ENCODE results near the gene KIR2DL1.
"Not testable (repeated sequence)": the region's sequence is repeated elsewhere in the genome, so short reads cannot be mapped to it uniquely, and the experiment has no call there.

The KIR2DL1 gene

DNA sequence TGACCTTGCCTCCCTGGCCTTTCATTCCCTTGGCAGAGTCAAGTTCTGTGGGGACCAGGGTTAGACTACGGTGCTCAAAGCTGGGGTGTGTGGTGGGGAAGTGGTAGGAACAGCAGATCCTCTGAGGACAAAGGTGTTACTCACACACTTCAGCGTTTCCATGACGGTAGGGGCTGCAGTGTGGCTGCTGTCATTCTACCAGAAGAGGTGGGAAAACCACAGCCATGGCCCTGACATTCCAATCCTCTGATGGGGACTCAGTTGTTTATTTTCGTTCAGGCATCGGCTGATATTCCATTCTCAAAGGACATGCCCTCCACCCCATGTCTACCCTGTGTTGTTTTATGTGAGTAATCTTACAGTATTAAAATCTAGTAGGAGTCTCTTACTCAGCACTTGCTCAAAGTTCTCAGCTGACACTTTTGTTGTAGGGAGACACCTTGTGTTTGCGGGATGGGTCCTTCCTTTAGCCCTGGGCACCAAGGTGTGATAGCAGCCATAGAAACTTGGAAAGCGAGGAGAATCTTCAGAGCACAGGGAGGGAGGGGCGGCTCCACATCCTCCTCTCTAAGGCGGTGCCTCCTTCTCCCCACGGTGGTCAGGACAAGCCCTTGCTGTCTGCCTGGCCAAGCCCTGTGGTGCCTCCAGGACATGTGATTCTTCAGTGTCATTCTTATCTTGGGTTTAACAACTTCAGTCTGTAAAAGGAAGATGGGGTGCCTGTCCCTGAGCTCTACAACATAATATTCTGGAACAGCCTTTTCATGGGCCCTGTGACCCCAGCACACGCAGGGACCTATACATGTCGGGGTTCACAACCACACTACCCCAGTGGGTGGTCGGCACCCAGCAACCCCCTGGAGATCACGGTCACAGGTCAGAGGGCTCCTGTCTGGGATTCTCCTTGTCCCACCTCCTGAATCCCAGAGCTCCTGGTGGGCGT lies 1.7 kb downstream of the KIR2DL1 start:
- not testable (repeated sequence) for DNase-seq (ENCODE audit: low spot score)

DNA sequence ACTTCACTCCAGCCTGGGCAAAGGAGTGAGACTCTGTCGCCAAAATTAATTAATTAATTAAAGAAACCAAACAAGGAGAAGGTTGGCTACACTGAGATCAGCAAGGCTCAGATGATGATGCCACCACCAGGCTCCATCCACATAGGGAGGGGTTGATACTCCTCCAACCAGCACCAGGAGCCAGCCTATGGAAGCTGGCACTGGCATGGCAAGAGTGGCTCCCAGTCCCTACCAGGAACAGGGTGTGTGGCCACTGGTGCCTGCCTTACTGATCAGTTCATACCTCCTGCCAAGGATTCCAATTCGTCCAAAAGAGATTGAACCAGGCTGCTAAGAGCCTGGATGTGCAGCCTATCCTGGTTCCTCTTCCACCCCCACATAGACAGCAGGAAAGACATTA lies 3.1 kb downstream of the KIR2DL1 start:
- DNase-seq (ENCODE audit: low spot score) = not testable (repeated sequence)

DNA sequence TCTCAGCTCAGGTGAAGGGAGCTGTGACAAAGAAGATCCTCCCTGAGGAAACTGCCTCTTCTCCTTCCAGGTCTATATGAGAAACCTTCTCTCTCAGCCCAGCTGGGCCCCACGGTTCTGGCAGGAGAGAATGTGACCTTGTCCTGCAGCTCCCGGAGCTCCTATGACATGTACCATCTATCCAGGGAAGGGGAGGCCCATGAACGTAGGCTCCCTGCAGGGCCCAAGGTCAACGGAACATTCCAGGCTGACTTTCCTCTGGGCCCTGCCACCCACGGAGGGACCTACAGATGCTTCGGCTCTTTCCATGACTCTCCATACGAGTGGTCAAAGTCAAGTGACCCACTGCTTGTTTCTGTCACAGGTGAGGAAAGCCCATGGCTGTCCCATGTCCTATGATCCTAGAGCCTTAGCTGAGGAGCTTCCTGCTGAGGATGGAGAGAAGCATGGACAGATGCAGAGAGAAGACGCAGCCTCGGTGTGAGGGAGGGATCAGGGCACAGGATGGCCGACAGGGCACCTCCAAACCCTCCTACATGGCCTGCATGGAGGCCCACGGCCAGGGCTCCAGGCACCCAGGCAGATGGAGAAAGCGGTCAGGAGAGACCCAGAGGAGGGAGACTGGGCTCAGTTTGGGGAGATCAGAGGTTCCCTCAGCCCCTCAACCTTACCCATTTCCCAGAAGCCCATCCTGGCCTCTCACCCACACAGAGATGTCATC lies 5.7 kb downstream of the KIR2DL1 start:
- DNase-seq (ENCODE audit: low spot score) = not testable (repeated sequence)

DNA sequence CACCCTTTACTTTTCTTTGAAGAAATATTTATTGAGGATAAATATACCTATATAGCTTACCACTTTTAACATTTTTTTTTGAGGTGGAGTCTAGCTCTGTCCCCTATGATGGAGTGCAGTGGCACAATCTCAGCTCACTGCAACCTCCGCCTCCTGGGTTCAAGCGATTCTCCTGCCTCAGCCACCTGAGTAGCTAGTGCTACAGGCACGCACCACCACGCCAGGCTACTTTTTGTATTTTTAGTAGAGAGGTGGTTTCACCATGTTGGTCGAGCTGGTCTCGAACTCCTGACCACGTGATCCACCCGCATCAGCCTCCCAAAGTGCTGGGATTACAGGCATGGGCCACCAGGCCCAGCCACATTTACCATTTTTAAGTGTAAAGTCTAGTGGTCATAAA lies 6.2 kb downstream of the KIR2DL1 start:
- not testable (repeated sequence) for DNase-seq (ENCODE audit: low spot score)

DNA sequence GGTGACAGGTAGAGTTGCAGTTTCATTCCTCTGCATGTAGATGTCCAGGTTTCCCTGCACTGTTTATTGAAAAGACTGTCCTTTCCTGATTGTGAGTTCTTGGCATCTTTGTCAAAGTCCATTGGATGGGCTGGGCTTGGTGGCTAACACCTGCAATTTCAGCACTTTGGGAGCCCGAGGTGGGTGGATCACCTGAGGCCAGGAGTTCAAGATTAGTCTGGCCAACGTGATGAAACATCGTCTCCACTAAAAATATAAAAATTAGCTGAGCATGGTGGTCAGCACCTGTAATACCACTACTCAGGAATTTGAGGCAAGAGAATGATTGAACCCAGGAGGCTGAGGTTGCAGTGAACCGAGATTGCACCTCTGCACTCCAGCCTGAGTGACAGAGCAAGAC lies 8.3 kb downstream of the KIR2DL1 start:
- not testable (repeated sequence) for DNase-seq (ENCODE audit: low spot score)

DNA sequence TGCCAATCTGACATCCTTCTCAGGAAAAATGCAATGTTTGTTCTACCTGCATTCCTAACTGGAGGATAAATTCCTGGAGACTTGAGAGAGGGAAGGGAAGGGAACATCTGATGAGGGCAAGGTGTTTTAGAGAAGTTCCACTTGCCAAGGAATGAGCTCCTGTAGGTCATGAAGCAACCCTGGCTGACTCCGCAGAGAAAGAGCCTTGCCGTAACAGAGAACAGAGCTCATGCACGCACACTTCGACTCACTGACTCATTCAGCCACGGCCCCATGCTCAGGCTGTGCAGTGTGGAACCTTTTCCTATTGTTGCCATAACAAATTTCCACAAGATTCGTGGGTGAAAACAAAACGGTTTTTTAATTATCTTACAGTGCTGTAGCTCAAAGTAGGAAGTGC lies 9.3 kb downstream of the KIR2DL1 start:
- DNase-seq (ENCODE audit: low spot score) = not testable (repeated sequence)

DNA sequence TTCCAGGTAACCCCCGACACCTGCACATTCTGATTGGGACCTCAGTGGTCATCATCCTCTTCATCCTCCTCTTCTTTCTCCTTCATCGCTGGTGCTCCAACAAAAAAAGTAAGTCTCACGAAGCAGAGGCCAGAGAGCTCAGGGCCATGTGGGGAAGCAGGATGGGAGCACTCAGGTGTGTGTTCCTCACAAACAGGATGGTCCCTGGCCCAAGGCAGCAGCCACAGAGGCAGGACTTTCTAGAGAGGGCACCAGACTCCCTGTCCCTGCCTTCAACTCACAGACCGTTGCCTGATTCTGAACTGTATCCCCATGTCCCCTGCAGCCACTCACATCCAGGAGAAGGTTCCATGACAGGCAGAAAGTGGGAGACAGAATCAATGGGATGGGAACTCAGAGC lies 13.3 kb downstream of the KIR2DL1 start:
- not testable (repeated sequence) for DNase-seq (ENCODE audit: low spot score)

DNA sequence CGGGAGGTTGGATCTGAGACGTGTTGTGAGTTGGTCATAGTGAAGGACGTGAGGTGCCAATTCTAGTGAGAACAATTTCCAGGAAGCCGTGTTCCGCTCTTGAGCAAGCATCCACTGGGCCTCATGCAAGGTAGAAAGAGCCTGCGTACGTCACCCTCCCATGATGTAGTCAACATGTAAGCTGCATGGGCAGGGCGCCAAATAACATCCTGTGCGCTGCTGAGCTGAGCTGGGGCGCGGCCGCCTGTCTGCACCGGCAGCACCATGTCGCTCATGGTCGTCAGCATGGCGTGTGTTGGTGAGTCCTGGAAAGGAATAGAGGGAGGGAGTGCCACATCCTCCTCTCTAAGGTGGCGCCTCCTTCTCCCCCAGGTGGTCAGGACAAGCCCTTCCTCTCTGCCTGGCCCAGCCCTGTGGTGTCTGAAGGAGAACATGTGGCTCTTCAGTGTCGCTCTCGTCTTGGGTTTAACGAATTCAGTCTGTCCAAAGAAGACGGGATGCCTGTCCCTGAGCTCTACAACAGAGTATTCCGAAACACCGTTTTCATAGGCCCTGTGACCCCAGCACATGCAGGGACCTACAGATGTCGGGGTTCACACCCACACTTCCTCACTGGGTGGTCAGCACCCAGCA lies 16.6 kb downstream of the KIR2DL1 start:
- DNase-seq (ENCODE audit: low spot score) = not testable (repeated sequence)

DNA sequence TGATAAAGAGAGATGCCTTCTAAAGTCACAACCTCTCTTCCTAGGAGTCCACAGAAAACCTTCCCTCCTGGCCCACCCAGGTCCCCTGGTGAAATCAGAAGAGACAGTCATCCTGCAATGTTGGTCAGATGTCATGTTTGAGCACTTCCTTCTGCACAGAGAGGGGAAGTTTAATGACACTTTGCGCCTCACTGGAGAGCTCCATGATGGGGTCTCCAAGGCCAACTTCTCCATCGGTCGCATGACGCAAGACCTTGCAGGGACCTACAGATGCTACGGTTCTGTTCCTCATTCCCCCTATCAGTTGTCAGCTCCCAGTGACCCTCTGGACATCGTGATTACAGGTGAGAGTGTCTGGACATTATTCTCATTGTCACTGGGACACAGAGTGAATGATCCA lies 18.6 kb downstream of the KIR2DL1 start:
- DNase-seq (ENCODE audit: low spot score) = not testable (repeated sequence)

DNA sequence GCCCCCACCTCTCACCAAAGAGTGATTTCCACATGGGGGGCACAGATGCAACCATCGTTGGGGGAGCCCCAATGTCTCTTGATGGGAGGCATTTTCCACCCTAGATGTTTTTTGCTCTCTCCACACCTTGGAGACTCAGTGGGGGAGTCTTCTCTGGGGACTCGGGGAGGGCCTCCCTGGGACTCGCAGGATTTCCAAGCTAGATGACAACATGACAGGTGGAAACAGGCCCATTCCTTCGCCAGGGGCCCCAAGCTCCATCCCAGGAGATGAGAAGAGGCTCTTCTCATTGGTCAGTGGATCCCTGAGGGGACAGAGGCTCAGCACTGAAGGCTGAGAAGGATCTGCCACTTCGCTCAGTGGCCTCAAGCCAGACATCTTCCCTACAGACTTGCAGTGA lies 21.1 kb downstream of the KIR2DL1 start:
- no peak for DNase-seq (ENCODE audit: low spot score)

DNA sequence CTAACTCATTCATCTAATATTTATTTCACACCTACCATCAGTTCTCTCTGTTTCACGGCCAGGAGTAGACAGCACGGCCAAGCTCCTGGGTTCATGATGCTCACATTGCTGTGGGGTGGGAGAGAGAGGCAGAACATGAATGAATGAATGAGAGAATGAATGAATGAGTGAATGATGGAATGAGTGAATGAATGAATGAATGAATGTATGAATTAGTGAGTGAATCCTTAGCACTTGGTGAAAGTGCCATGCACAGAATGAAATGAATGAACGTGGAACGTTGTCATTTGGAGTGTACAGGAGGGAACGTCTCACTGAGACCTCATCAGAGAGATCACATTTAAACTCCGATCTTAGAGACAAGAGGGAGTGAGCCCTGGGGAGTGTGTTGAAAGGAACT lies 21.9 kb downstream of the KIR2DL1 start:
- no peak for DNase-seq (ENCODE audit: low spot score)

DNA sequence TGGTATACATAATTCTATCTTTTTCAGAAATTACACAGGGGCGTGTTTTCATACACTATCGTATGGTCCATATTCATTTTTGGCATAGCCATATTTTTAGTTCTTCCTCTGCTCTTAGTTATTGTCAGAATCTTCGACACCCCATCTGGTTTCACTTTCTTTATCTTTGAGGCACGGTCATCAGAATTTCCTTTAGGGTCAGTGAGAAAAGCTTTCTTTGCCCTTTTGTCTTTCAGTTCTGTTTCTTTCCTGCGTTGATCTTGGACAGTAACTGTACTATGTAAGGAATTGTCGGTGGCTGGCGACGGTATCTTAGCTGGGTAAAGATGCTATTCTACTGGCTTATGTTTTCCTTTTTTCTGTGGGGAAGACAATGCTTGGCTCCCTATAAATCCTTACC lies 23.2 kb downstream of the KIR2DL1 start:
- no peak for DNase-seq (ENCODE audit: low spot score)

DNA sequence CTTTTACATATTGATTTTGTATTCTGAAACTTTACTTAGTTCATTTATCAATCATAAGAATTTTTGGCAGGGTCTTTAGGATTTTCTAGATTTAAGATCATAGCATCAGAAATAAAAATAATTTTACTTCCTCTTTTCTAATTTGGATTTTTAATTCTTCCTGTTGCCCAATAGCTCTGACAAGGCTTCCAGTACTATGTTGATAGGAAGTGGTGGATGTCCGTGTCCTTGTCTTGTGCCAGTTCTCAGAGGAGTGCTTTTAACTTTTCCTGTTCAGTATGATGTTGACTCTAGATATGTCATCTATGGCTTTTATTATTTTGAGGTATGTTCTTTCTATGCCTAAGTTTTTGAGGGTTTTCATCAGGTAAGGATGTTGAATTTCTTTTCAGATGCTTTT lies 26.2 kb downstream of the KIR2DL1 start:
- no peak for DNase-seq (ENCODE audit: low spot score)

DNA sequence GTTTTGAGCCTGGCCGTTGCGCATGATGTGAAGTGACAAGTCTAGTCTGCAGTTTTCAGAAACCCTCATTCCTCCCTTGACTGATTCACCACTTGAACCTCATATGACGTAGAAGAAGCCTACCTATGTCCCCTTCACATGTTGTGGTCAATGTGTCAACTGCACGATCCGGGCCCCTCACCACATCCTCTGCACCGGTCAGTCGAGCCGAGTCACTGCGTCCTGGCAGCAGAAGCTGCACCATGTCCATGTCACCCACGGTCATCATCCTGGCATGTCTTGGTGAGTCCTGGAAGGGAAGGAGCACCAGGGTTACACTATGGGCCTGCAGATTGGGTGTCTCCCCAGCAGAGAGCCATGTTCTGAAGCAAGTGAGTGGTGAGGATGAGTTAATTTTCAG lies 33.8 kb downstream of the KIR2DL1 start, which contains the start of gene KIR2DL4:
Gene KIR2DL4 (plus strand): TSS at position 201 of the 400 bp plus-strand sequence. CDS start 42 bp downstream, at position 243.
- no peak for DNase-seq (ENCODE audit: low spot score)

DNA sequence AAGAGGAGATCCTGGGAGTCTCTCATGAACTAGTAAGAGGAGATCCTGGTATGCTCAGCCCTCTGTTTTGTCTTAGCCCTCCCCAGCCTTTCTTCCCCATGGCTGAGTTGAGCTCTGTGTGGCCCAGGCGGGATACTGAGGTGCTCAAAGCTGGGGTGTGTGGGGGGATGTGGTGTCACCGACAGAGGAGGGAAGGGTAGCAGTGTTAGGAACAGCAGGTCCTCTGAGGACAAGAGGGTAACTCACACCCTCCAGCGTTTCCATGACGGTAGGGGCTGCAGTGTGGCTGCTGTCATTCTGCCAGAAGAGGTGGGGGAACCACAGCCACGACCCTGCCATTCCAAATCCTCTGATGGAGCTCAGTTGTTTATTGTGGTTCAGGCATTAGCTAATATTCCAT lies 34.5 kb downstream of the KIR2DL1 start:
- no peak for DNase-seq (ENCODE audit: low spot score)

DNA sequence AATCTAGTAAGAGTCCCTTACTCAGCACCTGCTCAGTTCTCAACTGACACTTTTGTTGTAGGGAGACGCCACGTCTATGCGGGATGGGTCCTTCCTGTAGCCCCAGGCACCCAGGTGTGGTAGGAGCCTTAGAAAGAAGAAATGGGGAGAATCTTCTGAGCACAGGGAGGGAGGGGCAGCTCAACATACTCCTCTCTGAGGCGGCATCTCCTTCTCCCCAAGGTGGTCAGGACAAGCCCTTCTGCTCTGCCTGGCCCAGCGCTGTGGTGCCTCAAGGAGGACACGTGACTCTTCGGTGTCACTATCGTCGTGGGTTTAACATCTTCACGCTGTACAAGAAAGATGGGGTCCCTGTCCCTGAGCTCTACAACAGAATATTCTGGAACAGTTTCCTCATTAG lies 35.0 kb downstream of the KIR2DL1 start:
- no peak for DNase-seq (ENCODE audit: low spot score)

DNA sequence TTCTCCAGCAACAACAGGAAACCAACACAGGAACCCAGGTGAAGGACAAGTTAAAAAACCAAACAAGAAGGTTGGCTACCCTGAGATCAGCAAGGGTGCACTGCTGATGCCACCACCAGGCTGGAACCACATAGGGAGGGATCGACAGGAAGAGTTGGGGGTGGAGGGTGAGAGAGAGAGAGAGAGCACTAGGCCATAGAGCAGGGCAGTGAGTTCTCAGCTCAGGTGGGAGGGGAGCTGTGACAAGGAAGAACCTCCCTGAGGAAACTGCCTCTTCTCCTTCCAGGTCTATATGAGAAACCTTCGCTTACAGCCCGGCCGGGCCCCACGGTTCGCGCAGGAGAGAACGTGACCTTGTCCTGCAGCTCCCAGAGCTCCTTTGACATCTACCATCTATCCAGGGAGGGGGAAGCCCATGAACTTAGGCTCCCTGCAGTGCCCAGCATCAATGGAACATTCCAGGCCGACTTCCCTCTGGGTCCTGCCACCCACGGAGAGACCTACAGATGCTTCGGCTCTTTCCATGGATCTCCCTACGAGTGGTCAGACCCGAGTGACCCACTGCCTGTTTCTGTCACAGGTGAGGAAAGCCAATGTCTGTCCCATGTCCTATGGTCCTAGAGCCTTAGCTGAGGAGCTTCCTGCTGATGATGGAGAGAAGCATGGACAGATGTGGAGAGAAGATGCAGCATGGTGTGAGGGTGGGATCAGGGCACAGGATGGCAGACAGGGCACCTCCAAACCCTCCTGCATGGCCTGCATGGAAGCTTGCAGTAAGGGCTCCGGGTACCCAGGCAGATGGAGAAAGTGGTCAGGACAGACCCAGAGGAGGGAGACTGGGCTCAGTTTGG lies 36.3 kb downstream of the KIR2DL1 start:
- DNase-seq (ENCODE audit: low spot score) = no peak

DNA sequence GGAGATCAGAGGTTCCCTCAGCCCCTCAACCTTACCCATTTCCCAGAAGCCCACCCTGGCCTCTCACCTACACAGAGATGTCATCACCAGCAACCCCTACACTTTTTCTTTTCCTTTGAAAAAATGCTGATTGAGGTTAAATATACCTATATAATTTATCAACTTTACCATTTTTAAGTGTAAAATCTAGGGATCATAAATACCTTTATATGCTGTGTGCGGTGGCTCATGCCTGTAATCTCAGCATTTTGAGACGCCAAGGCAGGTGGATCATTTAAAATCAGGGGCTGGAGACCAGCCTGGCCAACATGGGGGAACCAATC lies 36.9 kb downstream of the KIR2DL1 start:
- no peak for DNase-seq (ENCODE audit: low spot score)

DNA sequence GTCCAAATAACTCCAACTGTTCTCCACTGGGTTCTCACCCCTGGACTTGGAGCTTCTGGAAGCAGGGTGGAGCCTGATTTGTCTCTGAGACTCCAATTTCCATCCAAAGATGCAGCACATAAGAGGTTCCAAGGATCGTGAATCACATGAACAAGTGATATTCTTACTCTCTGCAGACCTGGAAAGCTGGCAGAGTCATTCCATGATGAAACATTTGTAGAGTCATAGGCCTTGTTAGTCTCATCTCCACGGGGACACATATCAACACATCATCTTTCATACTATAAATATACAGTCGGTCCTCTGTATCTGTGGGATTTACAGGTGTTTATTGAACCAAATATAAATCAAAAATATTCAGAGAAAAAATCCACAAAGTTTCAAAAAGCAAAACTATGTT lies 45.0 kb downstream of the KIR2DL1 start:
- not testable (repeated sequence) for DNase-seq (ENCODE audit: low spot score)

DNA sequence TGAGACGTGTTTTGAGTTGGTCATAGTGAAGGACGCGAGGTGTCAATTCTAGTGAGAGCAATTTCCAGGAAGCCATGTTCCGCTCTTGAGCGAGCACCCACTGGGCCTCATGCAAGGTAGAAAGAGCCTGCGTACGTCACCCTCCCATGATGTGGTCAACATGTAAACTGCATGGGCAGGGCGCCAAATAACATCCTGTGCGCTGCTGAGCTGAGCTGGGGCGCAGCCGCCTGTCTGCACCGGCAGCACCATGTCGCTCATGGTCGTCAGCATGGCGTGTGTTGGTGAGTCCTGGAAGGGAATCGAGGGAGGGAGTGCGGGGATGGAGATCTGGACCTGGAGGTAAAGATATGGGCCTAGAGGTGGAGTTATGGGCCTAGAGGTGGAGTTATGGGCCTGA lies 46.7 kb downstream of the KIR2DL1 start, which contains the start of gene KIR3DL1:
Gene KIR3DL1 (plus strand): TSS at position 218 of the 400 bp plus-strand sequence.
- DNase-seq (ENCODE audit: low spot score) = not testable (repeated sequence)

DNA sequence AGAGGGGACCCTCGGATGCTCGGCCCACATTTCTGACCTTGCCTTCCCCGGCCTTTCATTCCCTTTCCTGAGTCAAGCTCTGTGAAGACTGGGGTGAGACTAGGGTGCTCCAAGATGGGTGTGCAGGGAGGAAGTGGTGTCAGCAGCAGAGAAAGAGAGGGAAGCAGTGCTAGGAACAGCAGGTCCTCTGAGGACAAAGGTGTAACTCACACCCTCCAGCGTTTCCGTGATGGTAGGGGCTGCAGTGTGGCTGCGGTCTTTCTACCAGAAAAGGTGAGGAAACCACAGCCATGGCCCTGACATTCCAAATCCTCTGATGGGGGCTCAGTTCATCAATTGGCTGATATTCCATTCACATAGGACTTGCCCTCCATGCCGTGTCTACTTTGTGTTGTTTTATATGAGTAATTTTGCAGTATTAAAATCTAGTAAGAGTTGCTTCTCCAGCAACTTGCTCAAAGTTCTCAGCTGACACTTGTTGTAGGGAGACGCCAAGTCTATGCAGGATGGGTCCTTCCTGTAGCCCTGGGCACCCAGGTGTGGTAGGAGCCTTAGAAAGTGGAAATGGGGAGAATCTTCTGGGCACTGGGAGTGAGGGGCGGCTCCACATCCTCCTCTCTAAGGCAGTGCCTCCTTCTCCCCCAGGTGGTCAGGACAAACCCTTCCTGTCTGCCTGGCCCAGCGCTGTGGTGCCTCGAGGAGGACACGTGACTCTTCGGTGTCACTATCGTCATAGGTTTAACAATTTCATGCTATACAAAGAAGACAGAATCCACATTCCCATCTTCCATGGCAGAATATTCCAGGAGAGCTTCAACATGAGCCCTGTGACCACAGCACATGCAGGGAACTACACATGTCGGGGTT lies 48.3 kb downstream of the KIR2DL1 start:
- no peak for DNase-seq (ENCODE audit: low spot score)

Data from HuH-7 (cell line).